COLO829 (cell line): ENCODE measurements around the gene MIR17HG.
"Not testable (repeated sequence)": the region's sequence is repeated elsewhere in the genome, so short reads cannot be mapped to it uniquely, and the experiment has no call there.

ENCODE experiments used
- DNase-seq: peaks from one replicate; pipeline ENCODE4 v3.0.0; 2012; ENCODE audit warnings: low spot score

Gene MIR17HG

DNA sequence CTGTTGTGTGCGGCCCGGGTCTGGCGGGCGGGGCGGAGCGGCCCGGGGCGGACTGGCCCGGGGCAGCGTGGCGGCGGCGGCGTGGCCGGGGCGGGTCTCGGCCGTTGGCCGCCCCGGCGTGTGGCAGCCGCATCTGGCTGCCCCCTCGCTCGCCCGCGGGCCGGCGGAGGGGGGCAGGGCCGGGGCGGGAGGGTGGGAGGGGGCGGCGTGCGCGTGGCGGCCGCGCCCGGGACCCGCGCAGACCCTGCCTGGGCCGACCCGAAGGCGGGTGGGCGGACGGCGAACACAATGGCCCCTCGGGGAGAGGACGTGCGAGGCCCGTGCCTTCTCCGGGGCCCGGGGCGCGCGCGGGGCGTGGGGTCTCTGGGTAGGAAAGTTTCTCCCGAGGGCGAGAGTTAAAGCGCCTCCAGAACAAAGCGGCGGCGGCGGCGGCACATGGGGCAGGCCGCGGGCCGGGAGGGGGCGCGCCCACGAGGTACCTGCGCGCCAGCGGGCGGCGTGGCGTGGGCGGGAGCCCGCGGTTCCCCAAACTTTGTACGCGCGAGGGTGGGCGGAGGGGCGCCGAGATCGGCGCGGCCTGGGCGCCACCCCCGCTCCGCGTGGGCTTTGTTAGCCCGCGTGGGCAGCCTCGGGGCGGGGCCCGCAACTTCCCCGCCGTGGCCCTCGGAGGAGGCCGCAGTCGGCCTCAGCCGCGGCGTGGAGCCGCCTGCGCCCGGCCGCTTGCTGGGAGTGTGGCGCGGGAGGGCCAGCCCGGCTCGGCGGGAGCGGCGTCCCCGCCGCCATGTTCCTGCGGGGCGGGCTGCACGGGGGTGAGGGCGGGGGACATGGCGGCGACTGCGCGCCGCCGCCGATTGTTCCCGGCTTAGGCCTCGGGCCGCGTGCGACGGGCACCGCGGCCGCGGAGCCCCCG lies 764 bp downstream of the MIR17HG start:
- DNase-seq: peak; percentile 54

DNA sequence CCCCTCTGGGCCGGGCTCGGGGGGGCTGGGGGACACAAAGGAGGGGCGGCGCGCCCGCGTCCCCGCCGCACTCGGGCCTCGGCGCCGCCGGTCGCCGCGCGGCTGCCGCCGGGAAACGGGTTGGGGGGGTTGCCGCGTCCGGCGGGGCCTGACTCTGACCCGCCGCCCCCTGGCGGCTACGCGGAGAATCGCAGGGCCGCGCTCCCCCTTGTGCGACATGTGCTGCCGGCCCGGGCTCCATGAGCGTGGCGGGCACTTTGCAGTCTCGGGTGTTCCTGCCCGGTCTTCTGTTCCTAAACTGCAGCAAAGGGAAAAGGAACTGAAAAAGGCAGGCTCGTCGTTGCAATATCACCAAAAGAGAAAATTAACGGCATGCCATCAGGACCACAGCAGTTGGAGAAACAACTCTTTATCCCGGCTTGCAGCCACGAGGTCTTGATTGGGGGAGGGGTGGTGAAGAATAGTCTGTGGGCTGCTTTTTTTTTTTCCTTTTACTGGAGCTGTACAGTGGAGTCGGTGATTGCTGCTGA lies 1.5 kb downstream of the MIR17HG start:
- peak; percentile 73 for DNase-seq

DNA sequence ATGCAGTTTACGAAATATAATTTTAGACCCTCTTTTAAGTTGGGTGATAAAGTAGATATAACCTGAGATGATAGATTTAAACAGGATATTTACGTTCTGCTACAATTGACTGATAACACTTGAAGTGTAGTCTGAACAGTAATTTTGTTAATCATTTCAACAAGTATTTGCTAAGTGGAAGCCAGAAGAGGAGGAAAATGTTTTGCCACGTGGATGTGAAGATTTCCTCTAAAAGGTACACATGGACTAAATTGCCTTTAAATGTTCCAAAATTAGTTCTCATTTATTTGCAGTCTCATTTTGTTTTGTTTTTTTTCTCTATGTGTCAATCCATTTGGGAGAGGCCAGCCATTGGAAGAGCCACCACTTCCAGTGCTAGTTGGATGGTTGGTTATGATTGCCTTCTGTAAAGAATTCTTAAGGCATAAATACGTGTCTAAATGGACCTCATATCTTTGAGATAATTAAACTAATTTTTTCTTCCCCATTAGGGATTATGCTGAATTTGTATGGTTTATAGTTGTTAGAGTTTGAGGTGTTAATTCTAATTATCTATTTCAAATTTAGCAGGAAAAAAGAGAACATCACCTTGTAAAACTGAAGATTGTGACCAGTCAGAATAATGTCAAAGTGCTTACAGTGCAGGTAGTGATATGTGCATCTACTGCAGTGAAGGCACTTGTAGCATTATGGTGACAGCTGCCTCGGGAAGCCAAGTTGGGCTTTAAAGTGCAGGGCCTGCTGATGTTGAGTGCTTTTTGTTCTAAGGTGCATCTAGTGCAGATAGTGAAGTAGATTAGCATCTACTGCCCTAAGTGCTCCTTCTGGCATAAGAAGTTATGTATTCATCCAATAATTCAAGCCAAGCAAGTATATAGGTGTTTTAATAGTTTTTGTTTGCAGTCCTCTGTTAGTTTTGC lies 2.8 kb downstream of the MIR17HG start:
- no peak for DNase-seq

DNA sequence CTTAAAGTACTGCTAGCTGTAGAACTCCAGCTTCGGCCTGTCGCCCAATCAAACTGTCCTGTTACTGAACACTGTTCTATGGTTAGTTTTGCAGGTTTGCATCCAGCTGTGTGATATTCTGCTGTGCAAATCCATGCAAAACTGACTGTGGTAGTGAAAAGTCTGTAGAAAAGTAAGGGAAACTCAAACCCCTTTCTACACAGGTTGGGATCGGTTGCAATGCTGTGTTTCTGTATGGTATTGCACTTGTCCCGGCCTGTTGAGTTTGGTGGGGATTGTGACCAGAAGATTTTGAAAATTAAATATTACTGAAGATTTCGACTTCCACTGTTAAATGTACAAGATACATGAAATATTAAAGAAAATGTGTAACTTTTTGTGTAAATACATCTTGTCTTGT lies 3.6 kb downstream of the MIR17HG start:
- no peak for DNase-seq

DNA sequence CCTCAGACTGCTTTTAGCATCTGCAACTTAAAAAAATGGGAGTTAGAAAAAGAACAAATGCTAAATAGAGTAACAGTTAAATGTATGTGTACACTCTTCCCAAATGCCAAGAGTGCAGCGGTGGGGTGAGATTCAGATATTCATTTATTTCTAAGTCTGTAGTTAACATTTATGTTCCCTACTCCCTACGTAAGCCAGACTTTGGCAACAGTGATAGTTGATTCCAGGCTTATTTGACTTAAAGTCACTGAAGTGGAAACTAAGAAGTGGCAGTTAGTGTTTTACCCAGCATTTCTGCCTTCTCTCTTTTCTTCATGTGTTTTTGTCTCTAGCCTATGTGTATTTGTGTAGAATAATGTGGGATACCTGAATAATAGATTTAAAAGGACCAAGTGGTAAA lies 4.5 kb downstream of the MIR17HG start:
- DNase-seq: no peak

DNA sequence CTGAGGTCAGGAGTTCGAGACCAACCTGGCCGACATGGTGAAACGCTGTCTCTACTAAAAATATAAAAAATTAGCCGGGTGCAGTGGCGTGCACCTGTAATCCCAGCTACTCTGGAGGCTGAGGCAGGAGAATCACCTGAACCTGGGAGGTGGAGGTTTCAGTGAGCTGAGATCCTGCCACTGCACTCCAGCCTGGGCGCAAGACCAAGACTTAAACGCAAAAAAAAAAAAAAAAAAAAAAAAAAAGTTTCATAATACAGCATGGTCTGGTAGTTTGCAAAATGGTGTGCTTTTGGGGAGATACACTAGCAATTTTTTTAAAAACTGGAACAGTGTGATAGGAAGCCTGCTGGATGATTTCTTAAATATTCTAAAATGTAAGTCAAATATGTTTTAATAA lies 5.4 kb downstream of the MIR17HG start:
- DNase-seq: not testable (repeated sequence)

DNA sequence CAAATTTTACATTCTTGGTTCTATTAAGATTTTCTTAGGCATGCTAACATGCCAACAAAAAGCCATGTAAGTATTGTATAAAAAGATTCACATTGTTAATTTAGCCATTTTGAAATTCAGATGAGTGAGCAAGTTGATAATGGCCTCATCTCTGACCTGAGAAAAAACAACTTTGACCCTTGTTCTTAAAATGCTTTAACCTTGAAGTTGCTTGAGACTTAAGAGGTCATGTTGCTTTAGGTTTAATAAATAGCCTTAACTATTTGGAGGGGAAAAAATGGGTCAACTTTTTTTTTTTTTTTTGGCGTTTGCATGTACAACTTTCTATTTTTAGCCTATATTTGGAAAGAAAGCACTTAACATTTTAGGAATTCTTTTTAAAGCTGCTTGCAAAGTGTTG lies 6.0 kb downstream of the MIR17HG start:
- DNase-seq: no peak

DNA sequence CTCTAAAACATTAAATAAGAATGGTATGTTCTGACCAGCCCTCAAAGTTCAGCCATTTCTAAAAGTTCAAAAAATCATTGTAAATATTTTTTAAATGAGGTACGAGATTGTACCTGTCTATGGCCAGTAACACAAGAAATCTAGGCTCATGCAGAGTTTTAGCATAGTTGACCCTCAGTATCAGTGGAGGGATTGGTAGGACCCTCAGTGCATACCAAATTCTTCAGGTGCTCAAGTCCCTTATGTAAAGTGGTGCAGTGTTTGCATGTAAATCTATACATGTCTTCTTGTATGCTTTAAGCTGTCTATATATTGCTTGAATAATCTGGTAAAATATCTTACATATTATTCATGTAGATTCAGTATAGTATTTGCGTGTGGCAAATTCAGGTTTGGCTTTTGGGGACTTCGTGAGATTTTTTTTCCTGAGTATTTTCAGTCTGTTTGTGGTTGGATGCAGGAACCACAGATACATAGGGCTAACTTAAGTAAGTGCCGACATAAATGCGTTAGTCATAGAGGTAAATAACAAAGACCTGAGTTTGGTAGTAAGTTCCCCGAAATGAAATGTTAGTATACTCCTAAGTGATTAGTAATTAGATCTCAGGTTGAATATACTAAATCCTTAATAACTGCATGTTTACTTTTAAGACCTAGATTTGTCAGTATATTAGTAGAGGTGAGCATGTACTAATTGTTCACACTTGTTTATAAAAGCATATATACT lies 7.8 kb downstream of the MIR17HG start:
- no peak for DNase-seq

DNA sequence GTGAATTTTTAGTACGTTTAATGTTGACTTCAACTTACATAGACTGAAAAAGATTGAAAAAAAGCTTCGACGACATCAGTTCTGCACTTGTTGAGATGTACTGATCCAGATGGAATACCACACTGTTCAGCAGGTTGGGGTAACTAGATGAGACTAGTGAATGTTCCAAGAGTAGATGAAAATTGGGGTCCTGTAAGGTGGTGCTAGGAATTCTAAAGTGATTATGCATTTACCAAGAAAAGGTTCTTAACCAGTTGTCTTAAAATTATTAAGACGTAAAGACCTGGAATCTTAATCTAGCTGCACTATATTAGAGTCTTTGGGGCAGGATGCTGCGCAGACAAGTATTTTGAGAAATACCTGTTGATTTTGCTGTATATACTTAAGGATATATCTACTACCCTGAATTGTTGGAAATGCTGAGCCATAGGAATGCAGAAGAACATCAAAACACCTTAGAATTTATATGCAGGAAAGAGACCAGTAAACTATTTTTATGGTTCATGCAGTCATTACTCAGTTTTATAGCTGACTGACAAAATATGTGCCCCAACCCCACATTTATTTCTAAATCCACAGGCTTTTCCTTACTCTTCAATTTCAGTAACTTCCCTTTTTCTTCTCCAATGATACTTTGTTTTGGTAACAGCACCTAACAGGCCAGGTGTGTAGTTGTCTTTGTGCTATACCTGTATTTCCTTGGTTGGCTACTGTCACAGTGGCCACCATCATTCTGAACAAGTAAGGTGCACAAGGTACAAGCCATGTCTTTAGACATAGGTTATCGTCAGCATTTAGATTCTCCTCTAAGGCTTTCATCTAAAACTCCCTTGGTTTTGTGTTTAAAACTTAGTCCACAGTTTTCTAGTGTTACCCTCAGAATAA lies 8.6 kb downstream of the MIR17HG start:
- no peak for DNase-seq

DNA sequence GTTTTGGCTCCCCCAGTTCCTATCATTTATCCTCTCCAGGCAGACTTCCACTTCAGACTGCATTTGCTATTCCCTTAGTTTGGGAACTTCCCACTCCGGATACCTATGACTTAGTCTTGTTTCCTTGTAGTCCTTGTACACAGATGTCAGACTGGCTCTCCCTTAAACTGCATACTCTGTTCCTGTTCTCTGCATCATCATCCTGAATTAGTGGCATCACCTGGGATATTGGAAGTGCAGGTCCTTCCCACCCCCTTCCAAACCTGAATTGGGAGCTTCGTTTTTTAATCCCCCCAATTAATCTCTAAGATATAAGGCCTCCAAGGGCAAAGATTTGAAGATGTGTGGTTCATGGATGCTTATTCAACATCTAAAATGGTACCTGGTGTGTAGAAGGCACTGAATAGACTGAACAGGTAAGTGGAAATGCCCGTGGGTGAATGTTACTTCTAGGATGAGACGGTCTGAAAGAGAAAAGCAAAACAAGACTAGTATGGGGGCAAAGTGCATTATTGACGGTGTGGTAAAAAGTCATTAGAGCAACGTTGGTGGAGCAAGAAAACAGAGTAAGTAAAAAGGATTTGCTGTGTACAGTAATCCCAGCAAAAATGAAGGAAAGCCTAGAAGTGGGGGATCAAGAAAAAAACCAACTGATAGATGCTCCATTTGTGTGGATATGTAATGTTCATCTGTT lies 9.6 kb downstream of the MIR17HG start:
- DNase-seq: no peak

DNA sequence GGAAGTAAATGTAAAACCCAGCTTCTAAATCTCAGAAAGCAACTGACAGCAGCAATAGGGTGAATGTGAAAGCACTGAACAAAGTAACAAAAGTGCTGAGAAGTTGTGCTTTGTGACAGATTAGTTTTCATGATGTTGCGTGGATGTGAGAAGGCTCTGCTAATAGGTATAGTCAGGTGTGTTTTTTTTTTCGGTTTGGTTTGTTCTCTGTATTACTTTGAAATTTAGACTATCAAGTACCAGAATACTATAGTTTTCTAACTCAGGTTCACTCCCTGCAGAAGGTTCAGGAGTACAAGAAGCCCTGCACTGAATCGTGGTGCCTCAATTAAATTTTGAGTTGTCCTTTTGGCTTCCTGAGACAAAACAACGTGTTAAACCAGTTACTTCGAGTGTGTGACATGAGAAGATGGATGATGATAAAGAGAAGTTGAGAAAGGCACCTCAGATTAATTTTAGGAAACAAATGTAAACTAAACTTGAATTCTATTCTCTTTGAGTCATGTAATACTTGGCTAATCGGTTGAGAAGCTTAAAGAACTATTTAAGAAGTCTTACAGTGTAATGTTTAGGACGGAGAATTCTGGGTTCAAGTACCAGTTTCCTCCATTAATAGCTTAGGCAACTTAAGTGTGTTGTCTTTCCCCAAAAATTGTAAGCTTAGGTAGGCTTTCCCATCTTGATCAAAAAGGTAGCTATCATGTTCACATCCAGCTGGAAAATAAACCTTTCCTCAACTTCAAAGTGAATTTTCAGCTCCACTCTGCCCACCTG lies 10.3 kb downstream of the MIR17HG start:
- DNase-seq: no peak

DNA sequence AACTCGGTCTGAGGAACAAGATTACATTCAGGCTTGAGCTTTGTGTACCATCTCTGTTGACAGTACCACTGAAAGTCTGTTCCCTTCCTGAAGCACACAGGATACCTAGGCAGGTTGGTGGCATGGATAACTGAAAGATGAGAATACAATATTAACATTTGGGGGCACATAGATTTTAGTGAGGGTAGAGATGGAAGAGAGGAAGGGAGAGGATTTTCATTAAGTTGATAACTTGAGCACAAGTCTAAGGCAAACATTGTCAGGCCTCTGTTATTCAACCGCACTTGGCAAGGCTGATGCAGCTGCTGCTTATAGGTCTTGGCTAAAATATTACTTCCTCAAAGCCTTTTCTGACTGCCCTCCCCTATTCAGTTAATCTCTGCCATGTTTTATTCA lies 10.9 kb downstream of the MIR17HG start:
- no peak for DNase-seq

DNA sequence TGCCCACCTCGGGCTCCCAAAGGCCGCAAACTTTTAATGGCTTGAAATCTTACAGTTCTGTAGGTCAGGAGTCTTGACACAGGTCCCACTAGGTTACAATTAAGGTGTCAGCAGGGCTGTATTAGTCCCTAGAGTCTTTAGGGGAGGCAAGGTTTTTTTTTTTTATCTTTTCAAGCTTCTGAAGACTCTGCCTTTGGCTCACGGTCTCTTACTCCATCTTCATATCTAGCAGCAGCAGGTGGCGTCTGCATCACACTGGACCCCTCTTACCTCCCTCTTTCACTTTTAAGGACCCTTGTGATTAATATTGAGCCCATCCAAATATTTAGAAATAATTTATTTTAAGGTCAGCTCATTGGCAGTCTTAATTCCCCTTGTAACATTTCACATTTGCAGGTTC lies 11.6 kb downstream of the MIR17HG start:
- DNase-seq: no peak

DNA sequence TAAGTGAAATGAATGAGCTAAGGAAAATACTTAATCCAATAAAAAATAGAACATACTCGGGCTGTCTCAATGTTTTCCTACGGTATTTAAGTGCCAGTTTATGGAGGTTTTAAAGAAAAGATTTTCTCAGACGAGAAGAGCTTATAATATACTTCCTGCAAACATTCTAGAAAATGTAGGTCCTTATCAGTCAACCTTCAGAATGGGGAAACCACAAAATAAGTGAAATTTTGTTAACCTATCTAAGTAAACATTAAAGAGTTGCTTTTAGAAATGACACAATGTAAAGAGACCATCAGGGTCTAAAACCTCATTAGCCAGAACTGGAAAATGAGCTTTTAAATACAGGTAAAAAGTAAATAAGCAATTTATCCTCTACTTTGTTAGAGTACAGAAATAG lies 12.1 kb downstream of the MIR17HG start:
- DNase-seq: no peak

DNA sequence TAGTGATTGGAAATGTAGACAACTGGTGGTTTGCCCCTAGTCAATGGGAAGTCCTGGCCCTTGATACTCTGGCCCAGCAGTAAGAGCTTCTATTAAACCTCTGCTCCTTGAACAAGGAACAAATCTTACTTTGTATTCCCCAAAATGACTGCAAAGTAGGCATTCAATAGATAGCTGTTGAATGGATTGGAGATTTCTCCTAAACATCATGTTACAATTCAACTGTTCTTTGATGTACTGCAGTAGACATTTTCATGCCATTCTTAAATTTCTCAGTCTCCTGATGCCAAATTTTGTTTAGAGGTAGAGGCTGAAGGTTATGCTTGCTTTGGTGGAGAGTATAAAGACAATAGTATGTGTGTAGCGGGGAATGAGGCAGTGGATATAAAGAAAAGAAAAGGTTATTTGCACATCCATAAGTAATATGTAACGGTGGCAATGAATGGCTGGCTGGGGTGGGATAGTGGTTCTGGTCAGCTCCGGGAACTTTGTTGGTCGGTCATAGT lies 12.8 kb downstream of the MIR17HG start:
- no peak for DNase-seq

DNA sequence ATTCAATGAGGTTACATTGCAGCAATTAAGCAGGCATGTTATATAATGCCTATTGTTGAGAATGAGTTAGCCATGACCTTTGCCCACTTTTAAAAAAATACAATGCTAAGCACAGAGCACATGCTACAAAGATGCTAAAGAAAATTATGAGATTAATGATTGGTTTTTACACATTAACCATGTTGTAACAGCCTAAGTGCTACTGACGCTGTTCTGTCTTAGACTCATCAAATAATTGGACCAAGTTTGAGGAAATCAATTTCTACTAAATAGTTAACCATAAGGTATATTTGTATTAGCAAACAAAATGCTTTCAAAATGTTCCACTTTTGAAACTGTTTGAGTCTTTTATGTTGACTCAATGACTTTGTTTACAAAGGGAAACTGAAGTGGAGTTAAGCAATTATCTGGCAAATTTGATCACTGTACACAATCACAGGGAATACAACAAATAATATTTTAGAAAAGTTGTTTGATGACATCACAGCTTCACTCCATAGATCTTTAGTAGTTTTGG lies 14.3 kb downstream of the MIR17HG start:
- DNase-seq: no peak

DNA sequence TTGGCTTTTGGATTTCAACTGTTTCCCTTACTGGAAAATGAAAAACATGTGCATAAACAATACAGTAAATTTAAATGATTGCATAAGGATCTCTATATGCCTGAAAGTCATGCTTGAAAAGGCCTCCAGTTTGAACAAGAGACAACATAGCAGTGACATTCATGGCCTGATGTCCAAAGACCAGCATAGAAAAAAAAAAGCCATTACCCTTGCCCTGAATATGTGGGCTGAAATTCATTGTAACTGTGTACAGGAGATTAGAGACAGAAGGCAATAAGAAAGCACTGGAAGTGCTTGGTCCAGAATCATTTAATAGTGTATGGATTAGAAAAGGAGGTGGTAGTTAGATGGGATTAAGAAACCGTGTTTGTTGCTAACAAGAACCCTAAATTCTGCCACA lies 15.4 kb downstream of the MIR17HG start:
- no peak for DNase-seq

DNA sequence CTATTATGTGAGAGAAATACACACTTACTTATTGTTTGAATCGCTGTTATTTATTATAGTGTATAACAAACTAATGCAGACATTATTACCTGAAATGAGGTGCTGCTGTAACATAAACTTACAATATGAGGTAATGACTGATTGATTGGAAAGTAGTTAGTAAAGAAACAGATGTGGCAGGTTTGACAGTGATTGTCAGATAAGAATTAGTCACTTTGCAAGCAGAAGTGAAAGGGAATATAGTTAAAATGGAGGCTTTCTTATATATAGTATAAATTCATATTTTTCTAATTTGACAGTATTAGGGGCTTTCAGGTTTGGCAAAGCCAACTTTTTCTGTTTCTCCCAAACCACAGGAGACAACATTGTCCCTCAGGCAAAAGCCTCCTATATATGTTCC lies 20.6 kb downstream of the MIR17HG start:
- DNase-seq: no peak
